Naive thymus-derived CD4-positive, alpha-beta T cell (primary cell): ENCODE measurements around the gene C9orf153. TPM values are rescaled to one million over a fixed set of nuclear protein-coding genes. Genes with fewer than 3 reads are reported as not detected.
A peak's percentile ranks its signal among the peaks of the same experiment; 100 is the strongest.

ENCODE experiments used
- ATAC-seq: fragments of 150-1000 bp; cut with Tn5 transposase; 2 replicates; pipeline ENCODE4 v1.10.0; 2021; ENCODE audit warnings: mild to moderate bottlenecking, moderate library complexity
- CTCF ChIA-PET: fragments of 350-600 bp; sonication (Branson Sonifier 250); formaldehyde crosslinking; loops from one replicate; lab custom pipeline; 2021; ENCODE audit warnings: antibody characterized with exemption; lab: Charles Lee
- POLR2A ChIA-PET: fragments of 350-600 bp; sonication (Branson Sonifier 250); formaldehyde crosslinking; loops from one replicate; lab custom pipeline; 2021; ENCODE audit warnings: antibody characterized with exemption, inconsistent platforms; lab: Charles Lee
- DNase-seq, 9 donors: peaks; one replicate each; pipeline versions ENCODE4 v3.0.0 to v3.0.0-alpha.2; 2020 to 2022; ENCODE audit warnings: mixed read lengths in 1 of 9
- H3K27ac ChIP-seq: one replicate; pipeline ENCODE4 v1.7.0; 2013; ENCODE audit warnings: mild to moderate bottlenecking, low read depth, low read length, moderate library complexity
- H3K27me3 ChIP-seq, 2 donors: one replicate each; pipeline ENCODE4 v1.7.0; 2013; ENCODE audit warnings: low read length in 2 of 2, mild to moderate bottlenecking in 2 of 2, moderate library complexity in 2 of 2; ENCODE audit not compliant: control insufficient read depth in 2 of 2, insufficient read depth in 2 of 2
- H3K36me3 ChIP-seq, 3 experiments: 1 replicate in 2 of 3; 2 replicates in 1 of 3; pipeline ENCODE4 v1.7.0; 2013; ENCODE audit warnings: low read length in 3 of 3, mild to moderate bottlenecking in 3 of 3, moderate library complexity in 1 of 3; ENCODE audit not compliant: insufficient read depth in 3 of 3, control insufficient read depth in 2 of 3
- H3K4me1 ChIP-seq, 2 donors: one replicate each; pipeline ENCODE4 v1.7.0; 2013; ENCODE audit warnings: low read length in 2 of 2, mild to moderate bottlenecking in 2 of 2, moderate library complexity in 1 of 2; ENCODE audit not compliant: control insufficient read depth in 2 of 2, insufficient read depth in 2 of 2
- H3K4me3 ChIP-seq: 2 replicates; pipeline ENCODE4 v1.7.0; 2013; ENCODE audit warnings: mild to moderate bottlenecking, low read length
- H3K9me3 ChIP-seq, 3 experiments: 1 replicate in 2 of 3; 2 replicates in 1 of 3; pipeline ENCODE4 v1.7.0; 2013; ENCODE audit warnings: low read length in 3 of 3; ENCODE audit not compliant: control insufficient read depth in 2 of 3
- H3K27ac Mint-ChIP-seq, 9 donors: one replicate each; pipeline ENCODE4 v1.8.0; 2020 to 2022; ENCODE audit warnings: mixed read lengths in 9 of 9, mild to moderate bottlenecking in 8 of 9, moderate library complexity in 5 of 9, inconsistent platforms in 2 of 9
- H3K27me3 Mint-ChIP-seq, 5 donors: one replicate each; pipeline ENCODE4 v1.8.0; 2021 to 2022; ENCODE audit warnings: mixed read lengths in 5 of 5, mild to moderate bottlenecking in 1 of 5
- H3K36me3 Mint-ChIP-seq, 5 donors: one replicate each; pipeline ENCODE4 v1.8.0; 2020 to 2022; ENCODE audit warnings: mixed read lengths in 5 of 5, mild to moderate bottlenecking in 3 of 5, inconsistent platforms in 1 of 5
- H3K4me1 Mint-ChIP-seq, 7 donors: one replicate each; pipeline ENCODE4 v1.8.0; 2020 to 2022; ENCODE audit warnings: mixed read lengths in 7 of 7, mild to moderate bottlenecking in 3 of 7, inconsistent platforms in 1 of 7
- H3K4me3 Mint-ChIP-seq, 10 donors: one replicate each; pipeline ENCODE4 v1.8.0; 2020 to 2022; ENCODE audit warnings: mild to moderate bottlenecking in 10 of 10, mixed read lengths in 10 of 10, moderate library complexity in 6 of 10, inconsistent platforms in 2 of 10
- H3K9me3 Mint-ChIP-seq, 11 donors: one replicate each; pipeline ENCODE4 v1.8.0; 2020 to 2022; ENCODE audit warnings: mixed read lengths in 11 of 11, mild to moderate bottlenecking in 4 of 11, inconsistent platforms in 1 of 11, moderate library complexity in 1 of 11
- intact Hi-C, 2 donors: fragments of 100-400 bp; cut with micrococcal nuclease; formaldehyde crosslinking; loops; one replicate each; pipeline ENCODE4 v1.15.1; 2023
- polyA plus RNA-seq, 2 donors: library from polyadenylated mRNA; unstranded; fragments of 300-500 nt; fragmentation: Illumina TruSeq; gene quantifications; one replicate each; pipeline ENCODE4 v1.2.3, GENCODE V29; 2021
- total RNA-seq, 6 experiments: library from RNA in 5 of 6; stranded (reverse) in 5 of 6; gene quantifications; 1 replicate in 5 of 6; 2 replicates in 1 of 6; pipeline ENCODE4 v1.2.3 and lab custom pipeline; 2021 to 2026

C9orf153 gene
- total and polyA plus RNA-seq, 7 experiments from 2014 or later: 0.75 to 1.7 (median 1.0) TPM; not detected in 2

DNA sequence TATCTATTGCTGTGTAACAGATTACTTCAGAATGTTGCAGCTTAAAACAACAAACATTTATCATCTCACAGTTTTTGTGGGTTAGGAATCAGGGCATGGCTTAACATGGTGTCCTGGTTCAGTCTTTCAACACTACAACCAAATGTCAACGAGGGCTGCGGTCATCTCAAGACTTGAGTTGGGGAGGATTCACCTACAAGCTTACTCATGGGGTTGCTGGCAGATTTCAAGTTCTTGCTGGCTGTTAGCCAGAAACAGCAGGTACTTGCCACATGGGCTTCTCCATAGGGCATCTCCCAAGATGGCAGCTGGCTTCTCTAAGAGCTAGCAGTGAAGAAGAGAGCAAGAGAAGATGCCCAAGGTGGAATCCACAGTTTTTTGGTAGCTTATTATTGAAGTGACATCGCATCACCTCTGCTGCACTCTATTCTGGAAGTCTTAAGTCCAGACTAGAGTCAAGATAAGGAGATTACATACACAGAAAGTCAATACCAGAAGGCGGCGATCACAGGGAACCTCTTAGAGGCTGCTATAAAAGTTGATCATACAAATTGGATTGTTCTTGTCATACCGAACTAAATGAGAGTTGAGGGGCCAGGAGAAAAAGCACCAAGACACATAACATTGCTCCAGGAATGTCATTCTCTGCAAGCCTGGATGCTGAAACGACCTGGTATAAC is 42.2 kb downstream of the C9orf153 start:
- H3K36me3 Mint-ChIP-seq: no peaks in the 10 kb centered on the region
- CTCF ChIA-PET: no interaction called here
- no peak for DNase-seq

DNA sequence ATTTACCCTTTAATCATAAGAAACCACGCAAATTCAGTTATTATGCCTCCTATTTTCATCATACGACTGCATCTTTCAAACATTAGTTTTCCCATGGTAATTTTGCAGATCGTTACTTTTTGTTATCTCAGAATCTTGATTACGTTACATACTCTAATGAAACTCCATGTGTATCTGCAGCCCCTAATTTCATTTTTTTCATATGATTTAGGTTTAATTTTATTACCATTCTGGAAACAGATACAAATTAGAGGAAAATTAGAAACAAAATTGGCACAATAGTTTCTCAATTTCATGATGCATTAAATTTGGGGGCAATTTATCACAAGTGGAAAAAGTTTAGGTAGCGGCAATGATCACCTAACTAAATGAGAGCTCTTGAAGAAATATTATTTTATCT is 52.3 kb downstream of the C9orf153 start:
- H3K9me3 Mint-ChIP-seq: no peaks in the 10 kb centered on the region
- no peak overlapping the region for H3K27ac ChIP-seq
- H3K4me1 Mint-ChIP-seq: no peaks in the 10 kb centered on the region
- no peak for DNase-seq
- H3K36me3 ChIP-seq: no peaks in the 10 kb centered on the region
- CTCF ChIA-PET: interaction anchor here (0.6 to 0.7 kb wide), 2 partner anchors 20 to 93 kb away, joined by 3 to 4 read pairs; no protein-coding TSS in a partner anchor
- POLR2A ChIA-PET: no interaction called here
- no peak overlapping the region for H3K27ac Mint-ChIP-seq
- H3K4me3 Mint-ChIP-seq: no peak overlapping the region
- intact Hi-C loops: loop anchor here (10.0 kb wide), 2 partner anchors 738 to 1118 kb away; partner anchors contain the start of gene GAS1 (in 1 of the 2)
- no peaks in the 10 kb centered on the region for H3K36me3 Mint-ChIP-seq
- ATAC-seq: no peak
- no peaks in the 10 kb centered on the region for H3K27me3 ChIP-seq
- H3K4me1 ChIP-seq: no peaks in the 10 kb centered on the region
- no peaks in the 10 kb centered on the region for H3K9me3 ChIP-seq
- no peak overlapping the region for H3K4me3 ChIP-seq
- peaks cover 0 to 5% (median 0%) of the 10 kb centered on the region in 5 donors for H3K27me3 Mint-ChIP-seq

More for the DNA sequence above, 42.2 kb downstream of the C9orf153 start:
- H3K27ac ChIP-seq: no peak overlapping the region
- H3K27ac Mint-ChIP-seq: no peak overlapping the region
- H3K4me1 ChIP-seq: no peaks in the 10 kb centered on the region
- no peaks in the 10 kb centered on the region for H3K9me3 ChIP-seq
- no peak overlapping the region for H3K4me3 ChIP-seq
- H3K27me3 ChIP-seq: no peaks in the 10 kb centered on the region
- intact Hi-C loops: no loop called here
- ATAC-seq: no peak
- H3K4me3 Mint-ChIP-seq: no peak overlapping the region
- H3K27me3 Mint-ChIP-seq: peaks cover 0 to 7% (median 2%) of the 10 kb centered on the region in 5 donors
- no peaks in the 10 kb centered on the region for H3K9me3 Mint-ChIP-seq
- POLR2A ChIA-PET: no interaction called here
- no peaks in the 10 kb centered on the region for H3K36me3 ChIP-seq
- no peaks in the 10 kb centered on the region for H3K4me1 Mint-ChIP-seq

DNA sequence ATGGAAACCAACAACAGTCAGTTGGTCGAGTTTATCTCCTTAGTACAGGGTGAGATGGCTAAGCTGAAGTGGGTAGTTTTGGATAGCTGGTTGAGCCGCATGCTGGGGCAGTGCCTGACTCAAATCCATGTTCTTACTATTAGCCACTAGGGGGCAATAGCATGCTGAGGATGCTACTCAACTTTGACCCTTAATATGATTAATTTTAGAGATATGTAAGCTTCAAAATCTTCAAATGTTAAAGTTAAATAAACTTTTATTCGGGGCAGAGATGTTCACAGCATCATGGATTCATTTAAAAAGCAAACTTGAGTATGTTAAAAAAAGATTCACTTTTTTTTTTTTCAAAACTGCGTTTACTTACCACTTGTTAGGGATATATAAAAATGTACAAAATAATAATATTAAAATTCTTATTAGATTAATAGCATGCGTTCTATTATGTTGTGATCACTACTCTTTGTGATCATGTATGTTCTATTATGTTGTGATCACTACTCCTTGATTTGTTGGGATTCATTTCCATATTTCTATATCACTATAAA is 57.0 kb downstream of the C9orf153 start:
- Histone ChIP-seq H3K36me3 (no peaks in the 10 kb centered on the region), H3K4me1 (no peaks in the 10 kb centered on the region), H3K9me3 (no peaks in the 10 kb centered on the region), H3K4me3 (no peak overlapping the region), H3K27me3 (no peaks in the 10 kb centered on the region), H3K27ac (no peak overlapping the region)
- POLR2A ChIA-PET: no interaction called here
- intact Hi-C loops: loop anchor here (5.0 to 10.0 kb wide), 4 partner anchors 230 to 1122 kb away; partner anchors contain the start of gene GAS1 (in 1 of the 2)
- ATAC-seq (peak; percentile 75), DNase-seq (peak in 6 of 9 donors; percentile 3 to 31 (median 10))
- H3K9me3 Mint-ChIP-seq: no peaks in the 10 kb centered on the region
- peaks cover 0 to 3% (median 0%) of the 10 kb centered on the region in 5 donors for H3K36me3 Mint-ChIP-seq
- CTCF ChIA-PET: interaction anchor here (0.6 to 1.2 kb wide), 8 partner anchors 11 to 1233 kb away, joined by 3 to 7 read pairs (median 3); no protein-coding TSS in a partner anchor
- no peaks in the 10 kb centered on the region for H3K4me1 Mint-ChIP-seq
- no peak overlapping the region for H3K4me3 Mint-ChIP-seq
- peaks cover 0 to 17% (median 6%) of the 10 kb centered on the region in 5 donors for H3K27me3 Mint-ChIP-seq
- no peak overlapping the region for H3K27ac Mint-ChIP-seq

DNA sequence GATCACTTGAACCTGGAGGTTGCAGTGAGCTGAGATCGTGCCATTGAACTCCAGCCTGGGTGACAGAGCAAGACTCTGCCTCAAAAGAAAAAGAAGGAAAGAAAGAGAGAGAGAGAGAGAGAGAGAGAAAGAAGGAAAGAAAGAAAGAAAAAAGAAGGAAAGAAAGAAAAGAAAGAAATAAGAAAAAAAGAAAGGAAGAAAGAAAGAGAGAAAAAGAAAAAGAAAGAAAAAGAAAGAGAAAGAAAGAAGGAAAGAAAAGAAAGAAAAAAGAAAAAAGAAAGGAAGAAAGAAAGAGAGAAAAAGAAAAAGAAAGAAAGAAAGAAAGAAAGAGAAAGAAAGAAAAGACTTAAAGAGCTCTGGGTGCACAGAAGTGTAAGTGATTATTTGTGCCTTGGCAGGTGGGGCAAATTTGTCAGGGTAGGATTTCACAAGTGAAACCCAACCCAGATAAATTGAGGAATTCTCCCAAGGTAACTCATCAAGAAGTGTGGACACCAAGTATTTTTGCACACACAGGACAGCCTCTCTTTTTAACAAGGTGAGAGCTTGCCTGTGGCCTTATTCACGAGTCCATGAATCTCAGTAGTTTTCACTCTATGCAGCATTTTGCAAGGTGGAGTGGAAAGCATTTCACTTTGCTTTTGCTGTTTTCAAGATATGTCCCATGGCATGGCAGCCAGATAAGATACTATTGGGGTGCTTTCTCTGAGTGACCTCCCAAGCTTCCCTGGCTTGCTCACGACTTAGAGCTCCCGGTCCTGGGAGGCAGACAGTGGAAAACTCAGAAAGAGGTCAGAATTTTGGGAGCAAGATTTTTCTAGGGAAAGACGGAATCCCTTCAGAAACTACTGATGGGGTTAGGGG is 57.8 kb downstream of the C9orf153 start:
- Histone ChIP-seq H3K9me3 (no peaks in the 10 kb centered on the region), H3K27ac (no peak overlapping the region), H3K27me3 (no peaks in the 10 kb centered on the region), H3K4me1 (no peaks in the 10 kb centered on the region), H3K36me3 (no peaks in the 10 kb centered on the region), H3K4me3 (no peak overlapping the region)
- no peak overlapping the region for H3K4me3 Mint-ChIP-seq
- peaks cover 0 to 17% (median 6%) of the 10 kb centered on the region in 5 donors for H3K27me3 Mint-ChIP-seq
- intact Hi-C loops: loop anchor here (5.0 to 10.0 kb wide), 4 partner anchors 231 to 1123 kb away; partner anchors contain the start of gene GAS1 (in 1 of the 2)
- DNase-seq: no peak
- ATAC-seq: no peak
- ChIA-PET CTCF (interaction anchor here (0.6 to 1.2 kb wide), 7 partner anchors 148 to 1232 kb away, joined by 3 to 7 read pairs (median 3); no protein-coding TSS in a partner anchor), POLR2A (no interaction called here)
- no peak overlapping the region for H3K27ac Mint-ChIP-seq
- peaks cover 0 to 3% (median 0%) of the 10 kb centered on the region in 5 donors for H3K36me3 Mint-ChIP-seq
- no peaks in the 10 kb centered on the region for H3K4me1 Mint-ChIP-seq
- H3K9me3 Mint-ChIP-seq: no peaks in the 10 kb centered on the region

DNA sequence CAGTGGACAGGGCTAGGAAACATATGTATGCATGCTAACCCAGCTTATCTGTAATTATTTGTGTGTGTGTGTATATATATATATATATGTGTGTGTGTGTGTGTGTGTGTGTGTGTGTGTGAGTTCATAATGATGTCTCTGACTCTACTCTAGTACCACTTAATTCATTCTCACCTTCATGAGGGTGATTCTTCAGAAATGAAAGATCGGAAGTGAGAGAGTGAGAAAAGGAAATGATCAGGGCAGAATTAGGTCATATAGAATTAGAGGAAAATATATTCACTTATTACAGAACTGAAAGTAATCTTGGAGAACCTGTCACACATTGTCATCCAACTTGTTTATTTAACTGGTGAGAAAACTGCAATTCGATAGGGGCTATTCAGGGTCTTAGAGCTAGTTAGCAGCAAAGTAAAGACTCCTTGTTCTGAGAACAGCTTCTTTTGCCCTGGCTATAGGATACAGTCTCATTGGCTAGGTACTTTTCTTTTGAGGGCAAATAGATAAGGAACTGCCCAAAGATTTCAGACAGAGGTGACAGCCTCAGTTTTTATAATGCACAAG is 58.8 kb downstream of the C9orf153 start:
- Mint-ChIP-seq H3K4me3 (no peak overlapping the region), H3K9me3 (peaks cover 0 to 2% (median 0%) of the 10 kb centered on the region in 11 donors), H3K4me1 (no peaks in the 10 kb centered on the region), H3K27ac (no peak overlapping the region), H3K36me3 (peaks cover 0 to 3% (median 0%) of the 10 kb centered on the region in 5 donors), H3K27me3 (peaks cover 0 to 17% (median 6%) of the 10 kb centered on the region in 5 donors)
- H3K4me1 ChIP-seq: no peaks in the 10 kb centered on the region
- H3K36me3 ChIP-seq: no peaks in the 10 kb centered on the region
- POLR2A ChIA-PET: no interaction called here
- no peak overlapping the region for H3K4me3 ChIP-seq
- DNase-seq (no peak), ATAC-seq (peak; percentile 26)
- intact Hi-C loops: loop anchor here (5.0 to 10.0 kb wide), 4 partner anchors 232 to 1124 kb away; partner anchors contain the start of gene GAS1 (in 1 of the 2)
- H3K27ac ChIP-seq: no peak overlapping the region
- H3K9me3 ChIP-seq: no peaks in the 10 kb centered on the region
- CTCF ChIA-PET: interaction anchor here (0.8 kb wide), 1 partner anchor 149 kb away, joined by 3 read pairs; no protein-coding TSS in a partner anchor
- no peaks in the 10 kb centered on the region for H3K27me3 ChIP-seq

DNA sequence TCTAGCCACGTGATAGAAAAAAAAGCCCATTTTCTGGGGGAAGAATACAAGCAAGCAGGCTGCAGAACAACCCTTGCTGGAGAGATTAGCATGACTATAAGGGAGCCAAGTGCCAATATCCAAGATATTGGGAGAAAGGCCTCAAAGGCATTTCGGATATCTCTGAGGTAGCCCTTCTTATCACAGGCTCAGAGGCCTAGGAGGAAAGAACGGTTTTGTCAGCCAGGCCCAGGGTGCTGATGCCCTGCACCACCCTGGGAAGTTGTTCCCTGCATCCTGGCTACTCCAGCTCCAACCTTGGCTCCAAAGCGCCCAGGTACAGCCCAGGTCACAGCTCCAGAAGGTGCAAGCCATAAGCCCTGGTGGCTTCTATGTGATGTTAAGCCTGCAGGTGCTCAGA is 66.4 kb downstream of the C9orf153 start:
- Histone ChIP-seq H3K36me3 (no peaks in the 10 kb centered on the region), H3K4me1 (no peaks in the 10 kb centered on the region), H3K4me3 (no peak overlapping the region), H3K9me3 (peaks cover 0 to 9% (median 0%) of the 10 kb centered on the region in 3 experiments), H3K27ac (no peak overlapping the region), H3K27me3 (no peaks in the 10 kb centered on the region)
- Mint-ChIP-seq H3K4me3 (no peak overlapping the region), H3K27ac (no peak overlapping the region), H3K36me3 (peaks cover 0 to 16% (median 5%) of the 10 kb centered on the region in 5 donors), H3K9me3 (peaks cover 6 to 62% (median 17%) of the 10 kb centered on the region in 11 donors), H3K4me1 (no peaks in the 10 kb centered on the region), H3K27me3 (peaks cover 0 to 8% (median 0%) of the 10 kb centered on the region in 5 donors)
- DNase-seq (no peak), ATAC-seq (no peak)
- CTCF ChIA-PET: no interaction called here
- intact Hi-C loops: no loop called here
- POLR2A ChIA-PET: no interaction called here
